HepG2 (cell line): ENCODE measurements around the gene KIAA0825. TPM values are rescaled to one million over a fixed set of nuclear protein-coding genes. Genes with fewer than 3 reads are reported as not detected.

Source experiments
- ATAC-seq: fragments of 200-7000 bp; cut with Tn5 transposase; 3 replicates; pipeline ENCODE4 v1.9.1; 2020; ENCODE audit warnings: mild to moderate bottlenecking, moderate library complexity
- BruUV-seq: library from RNA; stranded (reverse); fragments of 400-500 nt; replicated peaks from 2 replicates; lab custom pipeline; 2021; lab: Mats Ljungman, UMichigan
- CTCF ChIA-PET: fragments of 300-600 bp; formaldehyde crosslinking; extraction: SDS; loops from one replicate; lab custom pipeline; 2021; ENCODE audit warnings: low total read pairs, inconsistent platforms, low intra/inter-chr PET ratio; lab: Yijun Ruan, JAX
- POLR2A ChIA-PET: fragments of 350-600 bp; sonication (Branson Sonifier 250); formaldehyde crosslinking; loops from one replicate; lab custom pipeline; 2020; ENCODE audit warnings: antibody characterized with exemption, inconsistent platforms; lab: Yijun Ruan, JAX
- DNase-seq: peaks from one replicate; pipeline ENCODE4 v3.0.0-alpha.2; 2015; ENCODE audit warnings: low spot score
- FAIRE-seq: peaks from 3 replicates; lab custom pipeline; 2011; peaks lifted over from hg19 to GRCh38; lab: Jason Lieb, UNC
- H2AFZ ChIP-seq: one replicate; pipeline ENCODE4 v1.6.1; 2011; ENCODE audit warnings: low read length, inconsistent platforms
- H3K27ac ChIP-seq: fragments of 300-600 bp; 3 replicates; pipeline ENCODE4 v1.8.0; 2011; ENCODE audit warnings: mixed run types, mild to moderate bottlenecking, mixed read lengths, low read length, inconsistent platforms; ENCODE audit not compliant: insufficient read depth; ENCODE audit errors: extremely low read length
- H3K27me3 ChIP-seq, 2 experiments: fragments of 200-600 bp in 1 of 2; 2 replicates in 1 of 2; 3 replicates in 1 of 2; pipeline versions ENCODE4 v1.6.0 to v1.8.0; 2011; ENCODE audit warnings: low read length in 2 of 2, mild to moderate bottlenecking in 2 of 2, moderate library complexity in 2 of 2, inconsistent platforms in 1 of 2; ENCODE audit not compliant: insufficient read depth in 2 of 2, control insufficient read depth in 1 of 2
- H3K36me3 ChIP-seq, 2 experiments: fragments of 200-600 bp in 1 of 2; replicated peaks in 1 of 2; 2 replicates in 1 of 2; 3 replicates in 1 of 2; pipeline versions ENCODE4 v1.5.1 to v1.8.0; 2011; ENCODE audit warnings: low read length in 2 of 2, inconsistent platforms in 1 of 2; ENCODE audit not compliant: insufficient read depth in 2 of 2, control insufficient read depth in 1 of 2
- H3K4me1 ChIP-seq: 2 replicates; pipeline ENCODE4 v1.5.1; 2012; ENCODE audit warnings: low read length, inconsistent platforms; ENCODE audit not compliant: insufficient read depth
- H3K4me2 ChIP-seq: 2 replicates; pipeline ENCODE4 v1.6.0; 2011; ENCODE audit warnings: low read depth, low read length, inconsistent platforms
- H3K4me3 ChIP-seq, 3 experiments: fragments of 200-600 bp in 1 of 3; sonication (generic), shearing (Covaris generic) in 1 of 3; replicated peaks in 1 of 3; 2 replicates each; pipeline ENCODE4 v1.5.1; 2011 to 2016; ENCODE audit warnings: low read length in 3 of 3, inconsistent platforms in 2 of 3, low read depth in 2 of 3, mild to moderate bottlenecking in 2 of 3, control low read depth in 1 of 3, mixed read lengths in 1 of 3; ENCODE audit not compliant: insufficient read depth in 1 of 3
- H3K79me2 ChIP-seq: one replicate; pipeline ENCODE4 v1.6.1; 2011; ENCODE audit warnings: low read length, inconsistent platforms; ENCODE audit not compliant: insufficient read depth
- H3K9ac ChIP-seq: 2 replicates; pipeline ENCODE4 v1.6.0; 2011; ENCODE audit warnings: mild to moderate bottlenecking, low read depth, low read length, inconsistent platforms; ENCODE audit not compliant: insufficient read depth
- H3K9me3 ChIP-seq: 2 replicates; pipeline ENCODE4 v1.5.1; 2012; ENCODE audit warnings: mild to moderate bottlenecking, low read length
- H4K20me1 ChIP-seq: 2 replicates; pipeline ENCODE4 v1.6.0; 2011; ENCODE audit warnings: inconsistent platforms, mild to moderate bottlenecking, low read length, moderate library complexity; ENCODE audit not compliant: insufficient read depth
- MAFK ChIP-seq, 2 experiments: IDR thresholded peaks in 1 of 2; conservative IDR thresholded peaks in 1 of 2; 2 replicates each; pipeline ENCODE4 v1.6.1; 2011; ENCODE audit warnings: improper control_type of control experiment in 2 of 2, low read length in 2 of 2
- RXRA ChIP-seq: sonication (generic); formaldehyde crosslinking; IDR thresholded peaks from 2 replicates; pipeline ENCODE4 v1.5.1; 2020; ENCODE audit warnings: missing genetic modification reagents
- SNRNP70 ChIP-seq: fragments of 200-400 bp; formaldehyde crosslinking; IDR thresholded peaks from 2 replicates; pipeline ENCODE4 v1.6.1; 2017; ENCODE audit warnings: mild to moderate bottlenecking, low read depth, low read length, moderate library complexity
- ZNF841 ChIP-seq: sonication (generic); formaldehyde crosslinking; IDR thresholded peaks from 2 replicates; pipeline ENCODE4 v1.8.1; 2023; ENCODE audit warnings: missing genetic modification reagents, borderline replicate concordance
- ZNF891 ChIP-seq: sonication (generic); formaldehyde crosslinking; IDR thresholded peaks from 2 replicates; pipeline ENCODE4 v1.5.0; 2020; ENCODE audit warnings: mild to moderate bottlenecking, missing genetic modification reagents
- WGBS: methylation state at CpG from one replicate; pipeline ENCODE4 v1.1.6; 2017; ENCODE audit warnings: low lambda C conversion rate; 5-methylcytosine and 5-hydroxymethylcytosine counted together
- in situ Hi-C: cut with HindIII; loops from 2 replicates; pipeline ENCODE4 v1.10.0; 2017; ENCODE audit warnings: low pct_unique_long_range_greater_than_20kb; ENCODE audit not compliant: extremely low pct_ligation_motif_present
- intact Hi-C: fragments of 100-400 bp; cut with micrococcal nuclease; formaldehyde crosslinking; loops from one replicate; pipeline ENCODE4 v1.10.0; 2022; ENCODE audit not compliant: unreplicated experiment
- polyA plus RNA-seq, 8 experiments: library from polyadenylated mRNA; depleted of rRNA in 3 of 8; stranded (reverse) in 7 of 8; unstranded in 1 of 8; fragments of >200 nt; fragmentation: Illumina TruSeq in 4 of 8; extraction: Trizol in 4 of 8; gene quantifications; 2 replicates each; pipeline versions ENCODE4 v1.2.1 to v1.2.3, GENCODE V29; 2011 to 2016; ENCODE audit warnings: low read depth in 4 of 8, missing spikeins in 1 of 8, mixed read lengths in 1 of 8; ENCODE audit not compliant: insufficient read depth in 1 of 8
- total RNA-seq, 5 experiments: library from RNA; depleted of rRNA; stranded (reverse); fragments of >200 nt; fragmentation: Illumina TruSeq; extraction: Trizol; gene quantifications; 2 replicates each; pipeline ENCODE4 v1.2.3, GENCODE V29; 2016; ENCODE audit warnings: low read depth in 1 of 5
- TF ChIP-seq, protein P1 (sequence below): sonication (generic); formaldehyde crosslinking; IDR thresholded peaks from 2 replicates; pipeline ENCODE4 v1.5.0; 2020; ENCODE audit warnings: mild to moderate bottlenecking, missing genetic modification reagents, borderline replicate concordance
- TF ChIP-seq, protein P2 (sequence below): sonication (generic); formaldehyde crosslinking; IDR thresholded peaks from 2 replicates; pipeline ENCODE4 v1.5.1; 2020; ENCODE audit warnings: mild to moderate bottlenecking, missing genetic modification reagents, borderline replicate concordance
- TF ChIP-seq, protein P3 (sequence below): sonication (generic); formaldehyde crosslinking; IDR thresholded peaks from 2 replicates; pipeline ENCODE4 v1.5.1; 2020; ENCODE audit warnings: mild to moderate bottlenecking, missing genetic modification reagents, borderline replicate concordance

KIAA0825 gene
- total and polyA plus RNA-seq, 2 of the 13 experiments (the other 11 are each of a cell fraction or from before 2014, with no cell fraction given) = 0.05 to 0.51 TPM

DNA sequence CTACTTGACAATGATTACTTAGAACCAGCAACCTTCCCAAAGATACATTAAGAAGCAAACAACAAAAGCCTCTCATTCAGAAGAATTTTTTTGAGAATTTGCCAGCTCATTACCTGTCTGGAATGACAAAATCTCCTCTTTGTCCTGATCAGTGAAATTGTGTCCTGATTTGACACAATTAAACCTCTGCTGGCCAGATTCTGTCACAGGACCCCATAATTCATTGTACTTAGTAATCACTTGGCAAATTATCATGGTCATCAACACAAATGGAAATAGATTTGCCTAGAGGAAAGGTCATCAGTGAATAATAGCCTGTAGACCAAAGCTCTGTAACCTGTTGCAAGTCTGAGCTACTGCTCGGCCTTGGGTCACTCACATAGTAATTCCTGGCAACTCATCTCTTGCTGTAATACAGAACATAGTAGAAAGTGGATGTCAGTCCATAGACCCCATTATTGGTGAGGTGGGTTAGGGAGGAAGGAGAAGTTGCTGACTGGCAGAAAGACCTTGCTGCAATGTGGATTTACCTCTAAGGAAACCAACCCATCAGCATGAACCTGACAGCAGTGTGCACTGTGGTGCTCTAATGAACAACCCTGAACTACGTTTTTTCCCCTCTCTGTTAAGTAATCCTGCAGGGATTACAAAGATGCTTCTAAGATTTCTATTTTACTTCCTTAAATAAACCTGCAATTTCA, 370.1 kb downstream of the KIAA0825 start:
- Histone ChIP-seq H3K36me3 (no peaks in the 10 kb centered on the region), H2AFZ (no peak overlapping the region), H3K9ac (no peak overlapping the region), H3K4me2 (no peak overlapping the region), H4K20me1 (no peaks in the 10 kb centered on the region), H3K4me1 (no peaks in the 10 kb centered on the region), H3K4me3 (no peak overlapping the region), H3K27ac (no peak overlapping the region), H3K79me2 (no peaks in the 10 kb centered on the region), H3K9me3 (no peaks in the 10 kb centered on the region), H3K27me3 (no peaks in the 10 kb centered on the region)
- DNase-seq (no peak), FAIRE-seq (no peak), ATAC-seq (no peak)
- CTCF ChIA-PET = no interaction called here
- POLR2A ChIA-PET = no interaction called here
- intact Hi-C loops (no loop called here), in situ Hi-C loops (no loop called here)
- 0% methylated on average over 2 of the region's 2 CpGs for WGBS
- BruUV-seq = no TSS peak
- TF ChIP-seq ZNF891 (CRISPR knock-in tag) (no peak), RXRA (CRISPR knock-in tag) (no peak), ZNF841 (CRISPR knock-in tag) (no peak), SNRNP70 (no peak), MAFK (conservative IDR thresholded peaks at IDR 0.05 in 1 of 2, IDR thresholded peaks at IDR 0.05 in 1 of 2; ENCODE audit: low read length in 2 of 2) (peak in 1 of 2 experiments; percentile 57; a peak in 3 of 4 replicates)
- TF ChIP-seq, protein P1, sequence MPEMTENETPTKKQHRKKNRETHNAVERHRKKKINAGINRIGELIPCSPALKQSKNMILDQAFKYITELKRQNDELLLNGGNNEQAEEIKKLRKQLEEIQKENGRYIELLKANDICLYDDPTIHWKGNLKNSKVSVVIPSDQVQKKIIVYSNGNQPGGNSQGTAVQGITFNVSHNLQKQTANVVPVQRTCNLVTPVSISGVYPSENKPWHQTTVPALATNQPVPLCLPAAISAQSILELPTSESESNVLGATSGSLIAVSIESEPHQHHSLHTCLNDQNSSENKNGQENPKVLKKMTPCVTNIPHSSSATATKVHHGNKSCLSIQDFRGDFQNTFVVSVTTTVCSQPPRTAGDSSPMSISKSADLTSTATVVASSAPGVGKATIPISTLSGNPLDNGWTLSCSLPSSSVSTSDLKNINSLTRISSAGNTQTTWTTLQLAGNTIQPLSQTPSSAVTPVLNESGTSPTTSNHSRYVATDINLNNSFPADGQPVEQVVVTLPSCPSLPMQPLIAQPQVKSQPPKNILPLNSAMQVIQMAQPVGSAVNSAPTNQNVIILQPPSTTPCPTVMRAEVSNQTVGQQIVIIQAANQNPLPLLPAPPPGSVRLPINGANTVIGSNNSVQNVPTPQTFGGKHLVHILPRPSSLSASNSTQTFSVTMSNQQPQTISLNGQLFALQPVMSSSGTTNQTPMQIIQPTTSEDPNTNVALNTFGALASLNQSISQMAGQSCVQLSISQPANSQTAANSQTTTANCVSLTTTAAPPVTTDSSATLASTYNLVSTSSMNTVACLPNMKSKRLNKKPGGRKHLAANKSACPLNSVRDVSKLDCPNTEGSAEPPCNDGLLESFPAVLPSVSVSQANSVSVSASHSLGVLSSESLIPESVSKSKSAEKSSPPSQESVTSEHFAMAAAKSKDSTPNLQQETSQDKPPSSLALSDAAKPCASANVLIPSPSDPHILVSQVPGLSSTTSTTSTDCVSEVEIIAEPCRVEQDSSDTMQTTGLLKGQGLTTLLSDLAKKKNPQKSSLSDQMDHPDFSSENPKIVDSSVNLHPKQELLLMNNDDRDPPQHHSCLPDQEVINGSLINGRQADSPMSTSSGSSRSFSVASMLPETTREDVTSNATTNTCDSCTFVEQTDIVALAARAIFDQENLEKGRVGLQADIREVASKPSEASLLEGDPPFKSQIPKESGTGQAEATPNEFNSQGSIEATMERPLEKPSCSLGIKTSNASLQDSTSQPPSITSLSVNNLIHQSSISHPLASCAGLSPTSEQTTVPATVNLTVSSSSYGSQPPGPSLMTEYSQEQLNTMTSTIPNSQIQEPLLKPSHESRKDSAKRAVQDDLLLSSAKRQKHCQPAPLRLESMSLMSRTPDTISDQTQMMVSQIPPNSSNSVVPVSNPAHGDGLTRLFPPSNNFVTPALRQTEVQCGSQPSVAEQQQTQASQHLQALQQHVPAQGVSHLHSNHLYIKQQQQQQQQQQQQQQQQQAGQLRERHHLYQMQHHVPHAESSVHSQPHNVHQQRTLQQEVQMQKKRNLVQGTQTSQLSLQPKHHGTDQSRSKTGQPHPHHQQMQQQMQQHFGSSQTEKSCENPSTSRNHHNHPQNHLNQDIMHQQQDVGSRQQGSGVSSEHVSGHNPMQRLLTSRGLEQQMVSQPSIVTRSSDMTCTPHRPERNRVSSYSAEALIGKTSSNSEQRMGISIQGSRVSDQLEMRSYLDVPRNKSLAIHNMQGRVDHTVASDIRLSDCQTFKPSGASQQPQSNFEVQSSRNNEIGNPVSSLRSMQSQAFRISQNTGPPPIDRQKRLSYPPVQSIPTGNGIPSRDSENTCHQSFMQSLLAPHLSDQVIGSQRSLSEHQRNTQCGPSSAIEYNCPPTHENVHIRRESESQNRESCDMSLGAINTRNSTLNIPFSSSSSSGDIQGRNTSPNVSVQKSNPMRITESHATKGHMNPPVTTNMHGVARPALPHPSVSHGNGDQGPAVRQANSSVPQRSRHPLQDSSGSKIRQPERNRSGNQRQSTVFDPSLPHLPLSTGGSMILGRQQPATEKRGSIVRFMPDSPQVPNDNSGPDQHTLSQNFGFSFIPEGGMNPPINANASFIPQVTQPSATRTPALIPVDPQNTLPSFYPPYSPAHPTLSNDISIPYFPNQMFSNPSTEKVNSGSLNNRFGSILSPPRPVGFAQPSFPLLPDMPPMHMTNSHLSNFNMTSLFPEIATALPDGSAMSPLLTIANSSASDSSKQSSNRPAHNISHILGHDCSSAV (CRISPR knock-in tag) = no peak
- TF ChIP-seq, protein P2, sequence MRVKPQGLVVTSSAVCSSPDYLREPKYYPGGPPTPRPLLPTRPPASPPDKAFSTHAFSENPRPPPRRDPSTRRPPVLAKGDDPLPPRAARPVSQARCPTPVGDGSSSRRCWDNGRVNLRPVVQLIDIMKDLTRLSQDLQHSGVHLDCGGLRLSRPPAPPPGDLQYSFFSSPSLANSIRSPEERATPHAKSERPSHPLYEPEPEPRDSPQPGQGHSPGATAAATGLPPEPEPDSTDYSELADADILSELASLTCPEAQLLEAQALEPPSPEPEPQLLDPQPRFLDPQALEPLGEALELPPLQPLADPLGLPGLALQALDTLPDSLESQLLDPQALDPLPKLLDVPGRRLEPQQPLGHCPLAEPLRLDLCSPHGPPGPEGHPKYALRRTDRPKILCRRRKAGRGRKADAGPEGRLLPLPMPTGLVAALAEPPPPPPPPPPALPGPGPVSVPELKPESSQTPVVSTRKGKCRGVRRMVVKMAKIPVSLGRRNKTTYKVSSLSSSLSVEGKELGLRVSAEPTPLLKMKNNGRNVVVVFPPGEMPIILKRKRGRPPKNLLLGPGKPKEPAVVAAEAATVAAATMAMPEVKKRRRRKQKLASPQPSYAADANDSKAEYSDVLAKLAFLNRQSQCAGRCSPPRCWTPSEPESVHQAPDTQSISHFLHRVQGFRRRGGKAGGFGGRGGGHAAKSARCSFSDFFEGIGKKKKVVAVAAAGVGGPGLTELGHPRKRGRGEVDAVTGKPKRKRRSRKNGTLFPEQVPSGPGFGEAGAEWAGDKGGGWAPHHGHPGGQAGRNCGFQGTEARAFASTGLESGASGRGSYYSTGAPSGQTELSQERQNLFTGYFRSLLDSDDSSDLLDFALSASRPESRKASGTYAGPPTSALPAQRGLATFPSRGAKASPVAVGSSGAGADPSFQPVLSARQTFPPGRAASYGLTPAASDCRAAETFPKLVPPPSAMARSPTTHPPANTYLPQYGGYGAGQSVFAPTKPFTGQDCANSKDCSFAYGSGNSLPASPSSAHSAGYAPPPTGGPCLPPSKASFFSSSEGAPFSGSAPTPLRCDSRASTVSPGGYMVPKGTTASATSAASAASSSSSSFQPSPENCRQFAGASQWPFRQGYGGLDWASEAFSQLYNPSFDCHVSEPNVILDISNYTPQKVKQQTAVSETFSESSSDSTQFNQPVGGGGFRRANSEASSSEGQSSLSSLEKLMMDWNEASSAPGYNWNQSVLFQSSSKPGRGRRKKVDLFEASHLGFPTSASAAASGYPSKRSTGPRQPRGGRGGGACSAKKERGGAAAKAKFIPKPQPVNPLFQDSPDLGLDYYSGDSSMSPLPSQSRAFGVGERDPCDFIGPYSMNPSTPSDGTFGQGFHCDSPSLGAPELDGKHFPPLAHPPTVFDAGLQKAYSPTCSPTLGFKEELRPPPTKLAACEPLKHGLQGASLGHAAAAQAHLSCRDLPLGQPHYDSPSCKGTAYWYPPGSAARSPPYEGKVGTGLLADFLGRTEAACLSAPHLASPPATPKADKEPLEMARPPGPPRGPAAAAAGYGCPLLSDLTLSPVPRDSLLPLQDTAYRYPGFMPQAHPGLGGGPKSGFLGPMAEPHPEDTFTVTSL (CRISPR knock-in tag) = no peak
- TF ChIP-seq, protein P3, sequence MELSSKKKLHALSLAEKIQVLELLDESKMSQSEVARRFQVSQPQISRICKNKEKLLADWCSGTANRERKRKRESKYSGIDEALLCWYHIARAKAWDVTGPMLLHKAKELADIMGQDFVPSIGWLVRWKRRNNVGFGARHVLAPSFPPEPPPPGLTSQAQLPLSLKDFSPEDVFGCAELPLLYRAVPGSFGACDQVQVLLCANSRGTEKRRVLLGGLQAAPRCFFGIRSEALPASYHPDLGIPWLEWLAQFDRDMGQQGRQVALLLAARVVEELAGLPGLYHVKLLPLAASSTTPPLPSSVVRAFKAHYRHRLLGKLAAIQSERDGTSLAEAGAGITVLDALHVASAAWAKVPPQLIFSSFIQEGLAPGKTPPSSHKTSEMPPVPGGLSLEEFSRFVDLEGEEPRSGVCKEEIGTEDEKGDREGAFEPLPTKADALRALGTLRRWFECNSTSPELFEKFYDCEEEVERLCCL (CRISPR knock-in tag) = no peak
